ENCODE results near the gene TPRN. TPM values are rescaled to one million over a fixed set of nuclear protein-coding genes. Genes with fewer than 3 reads are reported as not detected.

The TPRN gene
- total RNA-seq, 2 experiments from 2014 or later = 5.7 to 6.6 TPM

GRCh38 chr9:137167747-137168572 lies 32.6 kb downstream of the TPRN start:
- POLR2A ChIA-PET = interaction anchor here (0.7 to 1.6 kb wide), 2 partner anchors 9 to 13 kb away, joined by 3 to 4 read pairs; no protein-coding TSS in a partner anchor

GRCh38 chr9:137167277-137167746 lies 33.2 kb downstream of the TPRN start:
- H3K9me3 Mint-ChIP-seq = no peaks in the 10 kb centered on the region
- no peak for ATAC-seq
- H3K4me3 Mint-ChIP-seq = no peak overlapping the region
- no peaks in the 10 kb centered on the region for H3K36me3 Mint-ChIP-seq (ENCODE audit: low read depth)
- peaks cover 31% of the 10 kb centered on the region for H3K27me3 Mint-ChIP-seq
- peaks cover 4% of the 10 kb centered on the region for H3K4me1 Mint-ChIP-seq (ENCODE audit: low read depth)
- ChIA-PET POLR2A (no interaction called here), CTCF (interaction anchor here (0.8 to 1.9 kb wide), 2 partner anchors 9 to 17 kb away, joined by 3 to 7 read pairs; no protein-coding TSS in a partner anchor)
- H3K27ac Mint-ChIP-seq = no peak overlapping the region
- no peak for DNase-seq
- no peak for TF ChIP-seq CTCF (IDR thresholded peaks at IDR 0.05)
- intact Hi-C loops (cut with micrococcal nuclease) = no loop called here

More at GRCh38 chr9:137167747-137168572, 32.6 kb downstream of the TPRN start:
- peaks cover 28% of the 10 kb centered on the region for H3K27me3 Mint-ChIP-seq
- no peaks in the 10 kb centered on the region for H3K9me3 Mint-ChIP-seq
- peak; percentile 56 for ATAC-seq
- TF ChIP-seq CTCF (IDR thresholded peaks at IDR 0.05) = no peak
- H3K4me3 Mint-ChIP-seq = no peak overlapping the region
- CTCF ChIA-PET = interaction anchor here (0.8 to 1.0 kb wide), 2 partner anchors 17 to 55 kb away, joined by 3 read pairs; partner anchors contain the start of gene RNF208
- no peak for DNase-seq
- H3K4me1 Mint-ChIP-seq (ENCODE audit: low read depth) = peaks cover 4% of the 10 kb centered on the region
- H3K36me3 Mint-ChIP-seq (ENCODE audit: low read depth) = no peaks in the 10 kb centered on the region
- H3K27ac Mint-ChIP-seq = no peak overlapping the region
- intact Hi-C loops (cut with micrococcal nuclease) = no loop called here

DNA sequence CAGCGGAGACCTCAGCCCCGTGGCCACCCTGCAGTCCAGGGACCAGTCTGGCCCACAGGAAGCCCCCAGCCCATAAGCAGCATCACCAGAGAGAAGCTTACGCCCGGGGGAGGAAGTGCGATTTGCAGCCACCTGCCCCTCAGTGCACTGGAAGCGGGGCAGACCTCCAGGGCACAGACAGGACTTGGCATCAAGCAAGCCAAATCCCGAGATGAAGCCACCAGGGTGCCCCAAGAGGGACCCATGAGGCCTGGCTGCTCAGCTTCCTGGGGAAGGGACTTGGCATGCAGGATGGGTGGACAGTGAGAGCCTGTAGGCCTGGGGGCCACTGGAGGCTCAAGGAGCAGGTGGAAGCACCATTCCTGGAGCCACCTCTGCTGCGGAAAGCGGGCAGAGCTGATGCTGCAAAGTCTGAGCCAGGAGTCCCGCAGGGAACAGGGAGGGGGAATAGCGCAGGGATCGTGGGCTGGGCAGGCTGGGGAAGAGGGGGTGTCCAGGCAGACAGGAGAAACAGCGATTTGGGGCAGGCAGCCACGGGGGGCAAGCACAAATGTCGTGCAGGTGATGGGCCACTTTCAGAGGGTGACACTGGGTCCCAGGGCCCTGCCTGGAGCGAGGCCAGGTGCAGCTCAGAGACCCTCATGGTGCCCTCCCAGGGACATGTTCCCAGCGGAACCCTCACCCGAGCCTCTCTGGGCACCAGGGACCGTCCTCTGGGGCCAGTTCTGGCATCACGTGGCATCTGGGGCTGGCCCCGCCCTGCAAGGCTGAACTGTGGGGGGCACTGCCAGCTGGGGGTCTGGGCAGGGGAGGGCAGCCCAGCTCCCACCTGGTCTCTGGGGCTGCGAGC lies 33.9 kb downstream of the TPRN start:
- Mint-ChIP-seq H3K4me3 (no peak overlapping the region), H3K27me3 (peaks cover 34% of the 10 kb centered on the region), H3K36me3 (ENCODE audit: low read depth) (no peaks in the 10 kb centered on the region), H3K9me3 (no peaks in the 10 kb centered on the region), H3K27ac (no peak overlapping the region), H3K4me1 (ENCODE audit: low read depth) (peaks cover 4% of the 10 kb centered on the region)
- ATAC-seq (no peak), DNase-seq (no peak)
- ChIA-PET CTCF (interaction anchor here (1.1 to 1.9 kb wide), 2 partner anchors 10 to 12 kb away, joined by 3 to 7 read pairs; no protein-coding TSS in a partner anchor), POLR2A (interaction anchor here (1.1 kb wide), 1 partner anchor 13 kb away, joined by 3 read pairs; no protein-coding TSS in a partner anchor)
- TF ChIP-seq CTCF (IDR thresholded peaks at IDR 0.05) = no peak
- intact Hi-C loops (cut with micrococcal nuclease) = no loop called here

DNA sequence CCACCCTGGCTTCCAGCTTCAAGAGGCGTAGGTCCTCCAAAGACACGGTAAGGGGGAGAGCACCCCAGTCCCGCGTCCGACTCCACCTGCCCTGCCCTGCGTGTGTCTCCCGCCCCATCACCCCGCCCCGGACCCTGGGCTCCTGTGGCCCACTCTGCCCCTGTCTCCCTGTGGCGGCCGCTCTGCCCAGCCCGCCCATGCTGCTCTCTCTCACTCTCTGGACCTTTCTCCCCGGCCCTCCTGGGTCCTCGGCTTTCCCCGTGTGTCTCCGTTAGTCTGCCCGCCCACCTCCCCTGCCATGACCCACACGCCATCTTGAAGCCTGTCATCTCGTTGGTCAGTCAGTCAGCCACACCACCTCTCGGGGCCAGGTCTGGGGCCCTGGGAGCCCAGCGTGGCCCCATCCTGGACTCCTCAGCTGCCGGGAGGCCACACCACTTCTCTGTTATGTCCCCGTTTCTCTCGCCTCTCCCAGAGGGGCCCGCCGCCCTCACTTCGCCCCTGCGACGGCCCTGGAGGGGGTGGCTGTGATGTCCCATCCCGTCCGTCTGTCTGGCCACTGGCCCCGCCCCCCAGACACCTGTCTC lies 35.2 kb downstream of the TPRN start:
- POLR2A ChIA-PET = no interaction called here
- no peak for TF ChIP-seq CTCF (IDR thresholded peaks at IDR 0.05)
- Mint-ChIP-seq H3K27ac (no peak overlapping the region), H3K36me3 (ENCODE audit: low read depth) (no peaks in the 10 kb centered on the region), H3K4me3 (no peak overlapping the region), H3K27me3 (peaks cover 34% of the 10 kb centered on the region), H3K9me3 (no peaks in the 10 kb centered on the region), H3K4me1 (ENCODE audit: low read depth) (peaks cover 4% of the 10 kb centered on the region)
- intact Hi-C loops (cut with micrococcal nuclease) = no loop called here
- no peak for DNase-seq
- ATAC-seq = no peak
- CTCF ChIA-PET = interaction anchor here (1.1 to 1.9 kb wide), 3 partner anchors 11 to 118 kb away, joined by 3 to 7 read pairs (median 3); no protein-coding TSS in a partner anchor
